CD4-positive, alpha-beta memory T cell (primary cell): ENCODE results near the gene NUDT5. TPM values are rescaled to one million over a fixed set of nuclear protein-coding genes. Genes with fewer than 3 reads are reported as not detected.

Source experiments
- CTCF ChIA-PET: fragments of 350-600 bp; sonication (Branson Sonifier 250); formaldehyde crosslinking; loops from one replicate; lab custom pipeline; 2021; ENCODE audit warnings: inconsistent platforms; ENCODE audit not compliant: partially characterized antibody; lab: Charles Lee
- POLR2A ChIA-PET: fragments of 350-600 bp; sonication (Branson Sonifier 250); formaldehyde crosslinking; loops from one replicate; lab custom pipeline; 2021; ENCODE audit not compliant: partially characterized antibody; lab: Charles Lee
- DNase-seq, 5 donors: peaks; one replicate each; pipeline versions ENCODE4 v3.0.0 to v3.0.0-alpha.2; 2020 to 2022; ENCODE audit warnings: mixed read lengths in 1 of 5
- H3K27ac ChIP-seq: one replicate; pipeline ENCODE4 v1.7.0; 2013; ENCODE audit warnings: low read depth, low read length
- H3K27me3 ChIP-seq: 2 replicates; pipeline ENCODE4 v1.7.0; 2013; ENCODE audit warnings: mild to moderate bottlenecking, low read length, moderate library complexity; ENCODE audit not compliant: insufficient read depth
- H3K36me3 ChIP-seq: 2 replicates; pipeline ENCODE4 v1.7.0; 2013; ENCODE audit warnings: mild to moderate bottlenecking, low read length, moderate library complexity; ENCODE audit not compliant: insufficient read depth
- H3K4me1 ChIP-seq: 2 replicates; pipeline ENCODE4 v1.7.0; 2013; ENCODE audit warnings: mild to moderate bottlenecking, low read length, moderate library complexity; ENCODE audit not compliant: insufficient read depth
- H3K4me3 ChIP-seq, 2 donors: one replicate each; pipeline ENCODE4 v1.7.0; 2013; ENCODE audit warnings: low read length in 2 of 2, mild to moderate bottlenecking in 1 of 2
- H3K9me3 ChIP-seq, 2 donors: one replicate each; pipeline ENCODE4 v1.7.0; 2013; ENCODE audit warnings: low read length in 2 of 2, control low read depth in 1 of 2; ENCODE audit not compliant: control insufficient read depth in 1 of 2
- H3K27ac Mint-ChIP-seq, 7 donors: one replicate each; pipeline ENCODE4 v1.8.0; 2020 to 2021; ENCODE audit warnings: mixed read lengths in 7 of 7, mild to moderate bottlenecking in 6 of 7, inconsistent platforms in 3 of 7, moderate library complexity in 3 of 7
- H3K27me3 Mint-ChIP-seq, 2 donors: one replicate each; pipeline ENCODE4 v1.8.0; 2020 to 2021; ENCODE audit warnings: mixed read lengths in 2 of 2
- H3K36me3 Mint-ChIP-seq, 2 donors: one replicate each; pipeline ENCODE4 v1.8.0; 2020 to 2021; ENCODE audit warnings: mixed read lengths in 2 of 2, inconsistent platforms in 1 of 2, mild to moderate bottlenecking in 1 of 2
- H3K4me1 Mint-ChIP-seq, 4 donors: one replicate each; pipeline ENCODE4 v1.8.0; 2020 to 2021; ENCODE audit warnings: mixed read lengths in 4 of 4, mild to moderate bottlenecking in 1 of 4
- H3K4me3 Mint-ChIP-seq, 8 donors: one replicate each; pipeline ENCODE4 v1.8.0; 2020 to 2021; ENCODE audit warnings: mixed read lengths in 8 of 8, mild to moderate bottlenecking in 7 of 8, moderate library complexity in 6 of 8, inconsistent platforms in 3 of 8
- H3K9me3 Mint-ChIP-seq, 8 donors: one replicate each; pipeline ENCODE4 v1.8.0; 2020 to 2021; ENCODE audit warnings: mixed read lengths in 8 of 8, mild to moderate bottlenecking in 5 of 8, inconsistent platforms in 3 of 8, moderate library complexity in 1 of 8
- intact Hi-C: fragments of 100-400 bp; cut with micrococcal nuclease; formaldehyde crosslinking; loops from one replicate; pipeline ENCODE4 v1.15.1; 2023
- polyA plus RNA-seq, 2 donors: library from polyadenylated mRNA; unstranded; fragments of 300-500 nt; fragmentation: Illumina TruSeq; gene quantifications; one replicate each; pipeline ENCODE4 v1.2.3, GENCODE V29; 2021
- total RNA-seq, 2 experiments: library from RNA; stranded (reverse); gene quantifications; one replicate each; pipeline ENCODE4 v1.2.3, GENCODE V29; 2021

NUDT5 gene
- total and polyA plus RNA-seq, 4 experiments from 2014 or later, result 55.6 to 69.4 (median 58.4) TPM

DNA sequence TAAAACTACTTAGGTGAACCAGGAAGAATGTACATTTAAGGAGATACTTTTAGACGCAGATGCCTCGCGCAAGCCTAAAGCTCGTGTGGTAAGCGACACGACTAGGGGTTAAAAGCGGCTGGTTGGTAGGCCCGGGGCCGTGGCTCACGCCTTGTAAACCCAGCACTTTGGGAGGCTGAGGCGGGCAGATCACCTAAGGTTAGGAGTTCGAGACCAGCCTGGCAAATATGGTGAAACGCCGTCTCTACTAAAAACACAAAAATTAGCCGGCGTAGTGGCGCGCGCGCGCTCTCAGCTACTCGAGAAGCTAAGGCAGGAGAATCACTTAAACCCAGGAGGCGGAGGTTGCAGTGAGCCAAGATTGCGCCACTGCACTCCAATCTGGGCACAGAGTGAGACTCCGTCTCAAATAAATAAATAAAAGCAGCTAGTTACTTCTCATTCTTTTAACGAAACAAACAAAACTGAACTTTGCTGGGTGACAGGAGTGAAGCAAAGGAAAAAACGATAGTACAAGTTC, 879 bp downstream of the NUDT5 start:
- Mint-ChIP-seq H3K4me3 (peak overlapping the region; percentile 95 to 99 (median 98)), H3K4me1 (peaks cover 36 to 77% (median 59%) of the 10 kb centered on the region in 4 donors), H3K36me3 (peaks cover 17 to 46% of the 10 kb centered on the region in 2 donors), H3K27me3 (no peaks in the 10 kb centered on the region), H3K9me3 (no peaks in the 10 kb centered on the region), H3K27ac (peak overlapping the region; percentile 97 to 100 (median 99))
- H3K27me3 ChIP-seq, result no peaks in the 10 kb centered on the region
- ChIA-PET POLR2A (interaction anchor here (0.5 to 2.4 kb wide), 9 partner anchors 10 to 395 kb away, joined by 3 to 40 read pairs (median 8); partner anchors contain the start of genes CAMK1D, DHTKD1 and UPF2), CTCF (interaction anchor here (0.9 to 4.2 kb wide), 6 partner anchors 13 to 905 kb away, joined by 4 to 31 read pairs (median 4); partner anchors contain the start of gene OPTN)
- intact Hi-C loops, result loop anchor here (1.0 to 2.0 kb wide), 6 partner anchors 14 to 154 kb away; partner anchors contain the start of genes CAMK1D and DHTKD1
- no peaks in the 10 kb centered on the region for H3K9me3 ChIP-seq
- DNase-seq, result peak; percentile 13 to 42 (median 28)
- H3K36me3 ChIP-seq, result peaks cover 11% of the 10 kb centered on the region
- H3K4me3 ChIP-seq, result peak overlapping the region; percentile 78 to 93
- peaks cover 41% of the 10 kb centered on the region for H3K4me1 ChIP-seq
- H3K27ac ChIP-seq, result peak overlapping the region; percentile 96

DNA sequence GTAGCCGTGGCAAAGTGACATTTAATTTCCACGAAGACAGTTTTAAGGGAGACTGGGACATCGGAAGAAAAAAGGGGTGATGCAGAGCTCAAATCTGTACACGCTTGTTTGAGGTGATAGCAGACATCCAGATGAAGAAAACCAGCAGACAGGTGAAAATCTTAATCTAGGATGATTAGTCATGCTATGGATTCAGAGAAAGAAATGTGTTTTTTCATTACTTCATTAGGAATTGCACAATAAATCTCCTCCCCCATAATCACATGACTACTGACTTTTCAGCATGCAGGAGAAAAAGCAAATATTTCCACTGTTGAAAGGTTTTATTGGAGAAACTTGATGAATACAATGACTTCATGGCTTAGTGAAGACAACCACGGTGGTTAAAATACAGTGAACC, 2.5 kb downstream of the NUDT5 start:
- Mint-ChIP-seq H3K27me3 (no peaks in the 10 kb centered on the region), H3K9me3 (no peaks in the 10 kb centered on the region), H3K4me1 (peaks cover 34 to 73% (median 50%) of the 10 kb centered on the region in 4 donors), H3K27ac (peak overlapping the region in 1 of 7 donors; percentile 5), H3K4me3 (peak overlapping the region in 3 of 8 donors; percentile 28 to 68 (median 37)), H3K36me3 (peaks cover 7 to 38% of the 10 kb centered on the region in 2 donors)
- CTCF ChIA-PET, result interaction anchor here (1.0 to 4.2 kb wide), 2 partner anchors 9 to 21 kb away, joined by 3 to 31 read pairs; no protein-coding TSS in a partner anchor
- no peak for DNase-seq
- intact Hi-C loops, result no loop called here
- POLR2A ChIA-PET, result interaction anchor here (0.9 kb wide), 2 partner anchors 12 to 14 kb away, joined by 3 to 4 read pairs; no protein-coding TSS in a partner anchor
- no peaks in the 10 kb centered on the region for H3K27me3 ChIP-seq
- no peaks in the 10 kb centered on the region for H3K9me3 ChIP-seq
- peaks cover 39% of the 10 kb centered on the region for H3K4me1 ChIP-seq
- no peaks in the 10 kb centered on the region for H3K36me3 ChIP-seq
- no peak overlapping the region for H3K27ac ChIP-seq
- no peak overlapping the region for H3K4me3 ChIP-seq

DNA sequence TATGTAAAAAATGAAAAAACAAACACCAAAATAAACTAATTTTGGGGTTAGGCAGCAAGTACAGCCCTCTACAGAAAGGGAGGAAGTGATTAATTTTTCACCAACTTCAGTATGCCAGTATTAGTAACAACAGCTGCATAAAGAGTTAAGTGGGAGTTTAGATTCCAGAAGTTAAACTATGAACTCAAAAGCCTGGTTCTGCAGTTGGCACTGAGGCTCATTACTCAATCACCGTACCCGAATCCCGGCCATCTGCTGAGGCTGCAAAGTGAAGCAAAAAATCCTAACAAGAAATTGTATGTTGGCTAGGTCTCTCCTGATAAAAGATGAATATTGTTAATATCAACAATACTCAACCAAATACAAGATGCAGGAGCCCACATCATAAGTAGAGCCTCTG, 4.0 kb downstream of the NUDT5 start:
- Mint-ChIP-seq H3K4me3 (peak overlapping the region in 2 of 8 donors; percentile 32 to 36), H3K27me3 (no peaks in the 10 kb centered on the region), H3K27ac (peak overlapping the region in 5 of 7 donors; percentile 41 to 88 (median 63)), H3K36me3 (peaks cover 16 to 50% of the 10 kb centered on the region in 2 donors), H3K4me1 (peaks cover 34 to 78% (median 55%) of the 10 kb centered on the region in 4 donors), H3K9me3 (no peaks in the 10 kb centered on the region)
- no peak overlapping the region for H3K27ac ChIP-seq
- no peak for DNase-seq
- H3K4me3 ChIP-seq, result no peak overlapping the region
- ChIA-PET POLR2A (interaction anchor here (1.5 kb wide), 1 partner anchor 11 kb away, joined by 4 read pairs; no protein-coding TSS in a partner anchor), CTCF (interaction anchor here (1.1 kb wide), 1 partner anchor 23 kb away, joined by 3 read pairs; no protein-coding TSS in a partner anchor)
- H3K27me3 ChIP-seq, result no peaks in the 10 kb centered on the region
- H3K9me3 ChIP-seq, result no peaks in the 10 kb centered on the region
- intact Hi-C loops, result no loop called here
- H3K36me3 ChIP-seq, result no peaks in the 10 kb centered on the region
- H3K4me1 ChIP-seq, result peaks cover 25% of the 10 kb centered on the region

DNA sequence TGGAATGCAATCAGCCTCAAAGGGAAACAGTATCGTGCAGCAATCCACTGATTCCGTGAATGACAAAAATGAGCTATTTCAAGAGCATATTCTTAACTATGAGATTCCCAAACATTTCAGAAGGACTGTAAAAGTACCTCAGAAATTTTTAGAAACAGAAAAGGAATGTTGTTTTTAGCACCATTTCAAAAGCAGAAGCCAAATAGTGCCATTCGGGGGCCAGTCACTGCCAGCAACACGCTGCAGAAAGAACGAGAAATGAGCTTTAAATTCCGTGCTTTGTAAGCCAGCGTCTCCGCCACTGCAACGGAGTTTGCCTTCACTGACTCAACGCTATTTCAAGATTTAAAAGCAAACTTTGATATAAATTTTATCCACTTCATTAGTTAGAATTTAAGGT, 6.3 kb downstream of the NUDT5 start:
- intact Hi-C loops, result no loop called here
- no peak overlapping the region for H3K4me3 Mint-ChIP-seq
- H3K27ac Mint-ChIP-seq, result no peak overlapping the region
- Histone ChIP-seq H3K27me3 (no peaks in the 10 kb centered on the region), H3K36me3 (peaks cover 15% of the 10 kb centered on the region), H3K9me3 (no peaks in the 10 kb centered on the region), H3K4me1 (peaks cover 16% of the 10 kb centered on the region), H3K27ac (no peak overlapping the region), H3K4me3 (no peak overlapping the region)
- no peaks in the 10 kb centered on the region for H3K9me3 Mint-ChIP-seq
- peaks cover 27 to 66% (median 48%) of the 10 kb centered on the region in 4 donors for H3K4me1 Mint-ChIP-seq
- ChIA-PET CTCF (interaction anchor here (1.8 kb wide), 1 partner anchor 25 kb away, joined by 7 read pairs; no protein-coding TSS in a partner anchor), POLR2A (no interaction called here)
- H3K36me3 Mint-ChIP-seq, result peaks cover 27 to 49% of the 10 kb centered on the region in 2 donors
- H3K27me3 Mint-ChIP-seq, result no peaks in the 10 kb centered on the region
- DNase-seq, result no peak

DNA sequence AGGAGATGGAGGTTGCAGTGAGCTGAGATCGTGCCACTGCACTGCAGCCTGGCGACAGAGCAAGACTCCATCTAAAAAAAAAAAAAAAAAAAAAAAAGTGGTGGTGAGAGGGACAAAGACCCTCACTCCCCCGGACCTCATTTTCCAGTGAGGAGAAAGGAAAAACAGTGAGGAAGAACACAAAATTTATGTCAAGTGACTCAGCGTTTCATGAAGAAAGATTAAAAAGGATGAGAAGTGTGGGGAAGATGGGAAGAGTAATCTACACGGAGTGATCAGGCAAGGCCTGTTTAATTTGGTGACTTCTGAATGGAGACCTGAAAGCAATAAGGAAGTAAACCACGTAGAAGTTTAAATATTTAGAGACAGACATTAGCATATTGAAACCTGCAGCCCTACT, 7.0 kb downstream of the NUDT5 start:
- H3K4me3 ChIP-seq, result no peak overlapping the region
- intact Hi-C loops, result no loop called here
- H3K27ac ChIP-seq, result no peak overlapping the region
- ChIA-PET POLR2A (no interaction called here), CTCF (interaction anchor here (1.8 kb wide), 1 partner anchor 26 kb away, joined by 7 read pairs; no protein-coding TSS in a partner anchor)
- peaks cover 8% of the 10 kb centered on the region for H3K4me1 ChIP-seq
- DNase-seq, result no peak
- Mint-ChIP-seq H3K27me3 (no peaks in the 10 kb centered on the region), H3K4me3 (no peak overlapping the region), H3K4me1 (peaks cover 23 to 59% (median 43%) of the 10 kb centered on the region in 4 donors), H3K27ac (peak overlapping the region in 1 of 7 donors; percentile 22), H3K9me3 (no peaks in the 10 kb centered on the region), H3K36me3 (peaks cover 27 to 47% of the 10 kb centered on the region in 2 donors)
- H3K27me3 ChIP-seq, result no peaks in the 10 kb centered on the region
- H3K36me3 ChIP-seq, result peaks cover 15% of the 10 kb centered on the region
- no peaks in the 10 kb centered on the region for H3K9me3 ChIP-seq

DNA sequence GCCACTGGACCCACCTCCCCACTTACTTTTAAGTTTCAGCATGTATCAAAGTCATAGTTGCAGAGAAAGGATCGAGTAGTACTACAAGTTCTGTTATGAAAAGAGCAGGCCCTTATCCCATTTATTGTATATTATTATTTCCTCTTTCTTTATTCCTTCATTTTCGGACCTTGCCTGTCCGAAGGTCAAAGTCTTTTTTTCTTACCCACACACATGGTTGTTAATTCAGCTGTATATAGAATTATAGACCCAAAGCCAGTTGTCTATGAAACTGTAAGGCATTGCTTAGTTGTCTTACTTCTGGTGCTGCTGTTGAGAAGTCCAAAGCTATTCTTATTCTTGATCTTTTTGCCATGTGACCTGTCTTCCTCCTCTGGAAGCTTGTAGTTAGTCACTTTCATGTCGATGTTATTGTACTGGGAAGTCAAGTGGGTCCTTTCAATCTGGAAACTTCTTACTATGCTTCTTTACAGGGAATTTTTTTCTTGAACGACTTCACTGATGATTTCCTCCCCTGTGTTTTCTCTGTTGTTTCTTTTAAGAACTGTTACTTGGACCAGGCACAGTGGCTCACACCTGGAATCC, 8.3 kb downstream of the NUDT5 start:
- Histone ChIP-seq H3K36me3 (peaks cover 15% of the 10 kb centered on the region), H3K4me1 (peaks cover under 1% of the 10 kb centered on the region), H3K27me3 (no peaks in the 10 kb centered on the region), H3K27ac (no peak overlapping the region), H3K4me3 (no peak overlapping the region), H3K9me3 (no peaks in the 10 kb centered on the region)
- Mint-ChIP-seq H3K4me1 (peaks cover 20 to 49% (median 36%) of the 10 kb centered on the region in 4 donors), H3K9me3 (no peaks in the 10 kb centered on the region), H3K4me3 (peak overlapping the region in 1 of 8 donors; percentile 17), H3K36me3 (peaks cover 32 to 49% of the 10 kb centered on the region in 2 donors), H3K27ac (peak overlapping the region in 4 of 7 donors; percentile 5 to 82 (median 26)), H3K27me3 (no peaks in the 10 kb centered on the region)
- CTCF ChIA-PET, result no interaction called here
- intact Hi-C loops, result no loop called here
- POLR2A ChIA-PET, result interaction anchor here (1.1 kb wide), 1 partner anchor 8 kb away, joined by 3 read pairs; the partner anchor contains the start of genes CDC123 and NUDT5
- DNase-seq, result no peak

DNA sequence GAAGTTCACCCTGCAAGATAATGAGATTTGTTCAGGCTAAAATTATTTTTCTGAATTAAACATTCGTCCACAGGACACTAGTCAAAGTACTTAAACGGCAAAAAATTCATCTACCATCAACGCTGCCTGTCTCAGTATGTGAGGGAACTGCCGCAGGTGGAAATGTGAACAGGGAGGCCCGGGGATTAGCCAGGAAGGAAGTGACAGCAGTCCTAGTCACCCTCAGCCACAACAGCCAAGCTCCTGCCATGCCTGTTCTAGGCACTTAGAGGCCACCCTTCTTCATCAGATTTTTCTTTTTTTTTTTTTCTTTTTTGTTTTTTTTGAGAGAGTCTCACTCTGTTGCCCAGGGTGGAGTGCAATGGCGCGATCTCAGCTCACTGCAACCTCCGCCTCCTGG, 9.4 kb downstream of the NUDT5 start:
- peaks cover 33 to 48% of the 10 kb centered on the region in 2 donors for H3K36me3 Mint-ChIP-seq
- intact Hi-C loops, result no loop called here

More for the DNA sequence above, 9.4 kb downstream of the NUDT5 start:
- no peaks in the 10 kb centered on the region for H3K27me3 Mint-ChIP-seq
- no peaks in the 10 kb centered on the region for H3K27me3 ChIP-seq
- H3K27ac ChIP-seq, result no peak overlapping the region
- peaks cover 8% of the 10 kb centered on the region for H3K4me1 ChIP-seq
- H3K9me3 ChIP-seq, result no peaks in the 10 kb centered on the region
- no peaks in the 10 kb centered on the region for H3K9me3 Mint-ChIP-seq
- H3K27ac Mint-ChIP-seq, result peak overlapping the region in 5 of 7 donors; percentile 19 to 76 (median 39)
- ChIA-PET POLR2A (interaction anchor here (1.1 kb wide), 1 partner anchor 9 kb away, joined by 3 read pairs; the partner anchor contains the start of genes CDC123 and NUDT5), CTCF (no interaction called here)
- peaks cover 15% of the 10 kb centered on the region for H3K36me3 ChIP-seq
- no peak overlapping the region for H3K4me3 ChIP-seq
- peaks cover 16 to 45% (median 32%) of the 10 kb centered on the region in 4 donors for H3K4me1 Mint-ChIP-seq
- peak overlapping the region in 1 of 8 donors; percentile 29 for H3K4me3 Mint-ChIP-seq
- no peak for DNase-seq
